NB4 (cell line): ENCODE results near the gene B3GNT7.

Source experiments
- MYC ChIP-seq: IDR thresholded peaks from 2 replicates; pipeline ENCODE4 v1.6.1; 2011; ENCODE audit warnings: low read depth, low read length
- POLR2A ChIP-seq: IDR thresholded peaks from 2 replicates; pipeline ENCODE4 v1.6.1; 2011; ENCODE audit warnings: mild to moderate bottlenecking; ENCODE audit not compliant: insufficient read length; ENCODE audit errors: extremely low read depth
- TF ChIP-seq, protein P1 (sequence below): IDR thresholded peaks from one replicate; pipeline ENCODE4 v1.5.1; 2012; ENCODE audit warnings: low read depth, low read length
- TF ChIP-seq, protein P2 (sequence below): IDR thresholded peaks from 2 replicates; pipeline ENCODE4 v1.6.1; 2011; ENCODE audit warnings: low read depth, low read length

DNA sequence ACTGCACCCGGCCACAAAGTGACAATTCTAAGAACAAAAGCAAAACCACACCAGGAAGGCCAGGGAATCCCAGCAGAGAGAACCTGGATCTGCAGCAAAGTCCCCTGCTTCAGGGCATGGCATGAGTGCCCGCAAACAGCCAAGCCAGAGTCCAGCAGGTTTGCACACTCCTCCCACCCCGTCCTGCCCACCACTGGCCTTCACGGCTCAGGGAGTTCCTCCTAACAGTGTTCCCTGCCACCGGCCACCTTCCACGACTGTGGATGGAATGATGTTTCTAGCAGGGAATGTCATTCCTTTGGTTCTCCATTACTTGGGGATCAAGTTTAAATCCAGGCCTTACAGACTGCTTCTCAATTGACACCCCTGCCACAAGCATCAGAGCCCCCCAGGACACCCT, 42.0 kb upstream of the B3GNT7 start:
- TF ChIP-seq, protein P1, sequence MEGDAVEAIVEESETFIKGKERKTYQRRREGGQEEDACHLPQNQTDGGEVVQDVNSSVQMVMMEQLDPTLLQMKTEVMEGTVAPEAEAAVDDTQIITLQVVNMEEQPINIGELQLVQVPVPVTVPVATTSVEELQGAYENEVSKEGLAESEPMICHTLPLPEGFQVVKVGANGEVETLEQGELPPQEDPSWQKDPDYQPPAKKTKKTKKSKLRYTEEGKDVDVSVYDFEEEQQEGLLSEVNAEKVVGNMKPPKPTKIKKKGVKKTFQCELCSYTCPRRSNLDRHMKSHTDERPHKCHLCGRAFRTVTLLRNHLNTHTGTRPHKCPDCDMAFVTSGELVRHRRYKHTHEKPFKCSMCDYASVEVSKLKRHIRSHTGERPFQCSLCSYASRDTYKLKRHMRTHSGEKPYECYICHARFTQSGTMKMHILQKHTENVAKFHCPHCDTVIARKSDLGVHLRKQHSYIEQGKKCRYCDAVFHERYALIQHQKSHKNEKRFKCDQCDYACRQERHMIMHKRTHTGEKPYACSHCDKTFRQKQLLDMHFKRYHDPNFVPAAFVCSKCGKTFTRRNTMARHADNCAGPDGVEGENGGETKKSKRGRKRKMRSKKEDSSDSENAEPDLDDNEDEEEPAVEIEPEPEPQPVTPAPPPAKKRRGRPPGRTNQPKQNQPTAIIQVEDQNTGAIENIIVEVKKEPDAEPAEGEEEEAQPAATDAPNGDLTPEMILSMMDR, result no peak
- TF ChIP-seq POLR2A (no peak), MYC (no peak)
- TF ChIP-seq, protein P2, sequence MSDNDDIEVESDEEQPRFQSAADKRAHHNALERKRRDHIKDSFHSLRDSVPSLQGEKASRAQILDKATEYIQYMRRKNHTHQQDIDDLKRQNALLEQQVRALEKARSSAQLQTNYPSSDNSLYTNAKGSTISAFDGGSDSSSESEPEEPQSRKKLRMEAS, result no peak
